HUES64 (cell line): Measurements from ENCODE around the gene TCF12.
"Not testable (repeated sequence)": the region's sequence is repeated elsewhere in the genome, so short reads cannot be mapped to it uniquely, and the experiment has no call there.

Experiments used
- H3K27ac ChIP-seq: 2 replicates; pipeline ENCODE4 v1.7.0; 2013; ENCODE audit warnings: low read depth, low read length, inconsistent platforms
- H3K27me3 ChIP-seq: 2 replicates; pipeline ENCODE4 v1.6.1; 2013; ENCODE audit warnings: mild to moderate bottlenecking, low read length; ENCODE audit not compliant: insufficient read depth
- H3K36me3 ChIP-seq: 2 replicates; pipeline ENCODE4 v1.6.1; 2013; ENCODE audit warnings: mild to moderate bottlenecking, low read length; ENCODE audit not compliant: insufficient read depth
- H3K4me1 ChIP-seq: 2 replicates; pipeline ENCODE4 v1.6.1; 2013; ENCODE audit warnings: mild to moderate bottlenecking, low read length, moderate library complexity; ENCODE audit not compliant: insufficient read depth
- H3K4me3 ChIP-seq: 2 replicates; pipeline ENCODE4 v1.5.1; 2013; ENCODE audit warnings: mild to moderate bottlenecking, low read length, moderate library complexity
- H3K9ac ChIP-seq: 2 replicates; pipeline ENCODE4 v1.6.1; 2013; ENCODE audit warnings: mild to moderate bottlenecking, low read depth, low read length
- H3K9me3 ChIP-seq: 2 replicates; pipeline ENCODE4 v1.6.1; 2013; ENCODE audit warnings: low read depth, low read length; ENCODE audit not compliant: insufficient read depth
- WGBS: fragments of 150-250, 120-280 bp; methylation state at CpG from one replicate; pipeline ENCODE4 v1.1.7; 2013; ENCODE audit warnings: missing lambda C conversion rate; 5-methylcytosine and 5-hydroxymethylcytosine counted together

TCF12 gene

GRCh38 chr15:57138349-57138788 lies 219.9 kb downstream of the TCF12 start:
- Histone ChIP-seq H3K4me1 (peaks cover 34% of the 10 kb centered on the region), H3K36me3 (no peaks in the 10 kb centered on the region), H3K27me3 (no peaks in the 10 kb centered on the region), H3K9me3 (no peaks in the 10 kb centered on the region), H3K4me3 (no peak overlapping the region), H3K9ac (no peak overlapping the region), H3K27ac (peak overlapping the region; percentile 7; the same call in 1 of the 2 replicates)
- WGBS = no CpG with 5 or more reads among the region's 1 CpG

DNA sequence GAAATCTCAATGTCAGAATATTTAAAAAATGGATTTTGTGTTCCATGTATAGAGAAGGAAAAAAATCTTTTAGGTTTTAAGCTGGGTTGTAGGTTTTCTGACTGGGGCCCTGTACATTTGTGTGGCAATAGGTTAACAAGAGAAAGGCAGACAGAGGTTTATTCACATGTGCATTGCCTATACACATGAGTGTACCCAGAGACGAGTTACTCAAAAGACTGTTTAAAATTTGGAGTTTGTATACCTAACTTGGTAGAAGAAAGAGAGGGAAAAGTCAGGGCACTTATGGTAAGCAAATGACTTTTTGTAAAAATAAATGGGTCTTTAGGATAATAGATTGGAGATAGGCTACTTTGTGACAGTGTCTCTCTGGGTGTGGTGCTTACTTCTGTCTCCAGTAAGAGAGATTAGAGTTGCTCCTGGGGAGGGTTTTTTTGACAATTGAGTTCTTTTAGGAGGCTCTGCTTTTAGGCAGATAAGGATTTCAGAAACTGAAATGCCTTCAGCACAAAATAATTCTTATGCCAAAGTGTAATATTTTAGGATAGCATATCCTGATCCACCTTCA lies 225.2 kb downstream of the TCF12 start:
- Histone ChIP-seq H3K36me3 (no peaks in the 10 kb centered on the region), H3K9me3 (no peaks in the 10 kb centered on the region), H3K27me3 (no peaks in the 10 kb centered on the region), H3K4me3 (no peak overlapping the region), H3K9ac (no peak overlapping the region), H3K4me1 (peaks cover 15% of the 10 kb centered on the region), H3K27ac (no peak overlapping the region)
- 88% methylated on average over 1 of the region's 1 CpG for WGBS

DNA sequence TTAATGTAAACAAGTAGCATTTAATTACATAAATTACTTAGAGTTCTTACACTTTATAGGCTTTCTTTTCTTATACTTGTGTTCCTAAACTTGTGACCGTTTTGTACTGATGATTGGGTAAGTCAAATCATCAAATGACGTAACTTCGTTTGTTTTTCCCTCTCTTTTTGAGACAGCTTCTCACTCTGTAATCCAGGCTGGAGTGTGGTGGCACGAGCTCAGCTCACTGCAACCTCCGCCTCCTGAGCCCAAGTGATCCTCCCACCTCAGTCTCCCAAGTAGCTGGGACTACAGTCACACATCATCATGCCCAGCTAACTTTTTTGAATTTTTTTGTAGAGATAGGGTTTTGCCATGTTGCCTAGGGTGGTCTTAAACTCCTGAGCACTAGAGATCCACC lies 226.0 kb downstream of the TCF12 start:
- H3K4me1 ChIP-seq = peaks cover 14% of the 10 kb centered on the region
- no peak overlapping the region for H3K27ac ChIP-seq
- H3K9me3 ChIP-seq = no peaks in the 10 kb centered on the region
- no peaks in the 10 kb centered on the region for H3K27me3 ChIP-seq
- no peaks in the 10 kb centered on the region for H3K36me3 ChIP-seq
- WGBS = 86% methylated on average over 5 of the region's 5 CpGs
- H3K4me3 ChIP-seq = no peak overlapping the region
- H3K9ac ChIP-seq = no peak overlapping the region

- Histone ChIP-seq H3K36me3 (peaks cover 1% of the 10 kb centered on the region; the same call in 1 of the 2 replicates), H3K9ac (0 out of 2 replicates have a peak overlapping the region, but pooled peaks have one; percentile 20), H3K4me3 (no peak overlapping the region), H3K9me3 (peaks cover 4% of the 10 kb centered on the region), H3K4me1 (peaks cover 14% of the 10 kb centered on the region), H3K27ac (no peak overlapping the region), H3K27me3 (no peaks in the 10 kb centered on the region)
- WGBS = 59% methylated on average over 4 of the region's 4 CpGs
These were observed 228.2 kb downstream of the TCF12 start for GRCh38 chr15:57146506-57147201.

DNA sequence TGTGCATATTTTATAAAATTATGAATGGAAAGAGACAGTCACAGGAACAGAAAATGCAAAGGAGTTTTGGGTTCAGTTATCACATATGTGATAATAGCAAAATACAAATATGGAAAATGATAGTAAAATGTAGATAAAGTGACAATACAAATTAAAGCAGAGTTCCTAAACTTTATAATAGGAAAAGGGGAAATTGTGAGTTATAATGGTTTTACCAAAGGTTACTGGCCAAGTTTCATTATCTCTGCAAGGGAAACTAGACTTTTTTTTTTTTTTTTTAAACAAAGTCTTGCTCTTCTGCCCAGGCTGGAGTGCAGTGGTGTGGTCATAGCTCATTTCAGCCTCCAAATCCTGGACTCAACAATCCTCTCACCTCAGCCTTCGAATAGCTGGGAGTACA lies 229.2 kb downstream of the TCF12 start:
- peaks cover 10% of the 10 kb centered on the region; the same call in 1 of the 2 replicates for H3K36me3 ChIP-seq
- WGBS = 100% methylated on average over 1 of the region's 1 CpG
- H3K27me3 ChIP-seq = no peaks in the 10 kb centered on the region
- H3K4me1 ChIP-seq = peaks cover 14% of the 10 kb centered on the region
- no peak overlapping the region for H3K9ac ChIP-seq
- H3K9me3 ChIP-seq = peaks cover 13% of the 10 kb centered on the region
- H3K4me3 ChIP-seq = no peak overlapping the region
- H3K27ac ChIP-seq = no peak overlapping the region

DNA sequence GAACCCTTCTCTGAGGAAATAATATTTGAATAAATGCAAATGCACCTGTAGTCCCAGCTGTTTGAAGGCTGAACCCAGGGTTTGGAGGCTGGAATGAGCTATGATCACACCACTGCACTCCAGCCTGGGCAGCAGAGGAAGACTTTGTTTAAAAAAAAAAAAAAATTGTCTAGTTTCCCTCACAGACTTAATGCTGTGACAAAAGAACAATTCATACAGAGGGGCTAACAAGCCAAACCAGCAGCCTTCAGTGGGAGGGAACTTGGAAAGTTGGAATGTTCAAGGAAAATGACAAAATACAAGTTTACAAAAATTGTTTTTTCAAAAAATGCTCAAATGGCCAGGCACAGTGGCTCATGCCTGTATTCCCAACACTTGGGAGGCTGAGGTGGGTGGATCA lies 229.8 kb downstream of the TCF12 start:
- H3K4me3 ChIP-seq = no peak overlapping the region
- no peak overlapping the region for H3K27ac ChIP-seq
- H3K9ac ChIP-seq = no peak overlapping the region
- H3K9me3 ChIP-seq = peaks cover 16% of the 10 kb centered on the region
- H3K4me1 ChIP-seq = peaks cover 14% of the 10 kb centered on the region
- H3K36me3 ChIP-seq = peaks cover 13% of the 10 kb centered on the region; the same call in 1 of the 2 replicates
- H3K27me3 ChIP-seq = no peaks in the 10 kb centered on the region

DNA sequence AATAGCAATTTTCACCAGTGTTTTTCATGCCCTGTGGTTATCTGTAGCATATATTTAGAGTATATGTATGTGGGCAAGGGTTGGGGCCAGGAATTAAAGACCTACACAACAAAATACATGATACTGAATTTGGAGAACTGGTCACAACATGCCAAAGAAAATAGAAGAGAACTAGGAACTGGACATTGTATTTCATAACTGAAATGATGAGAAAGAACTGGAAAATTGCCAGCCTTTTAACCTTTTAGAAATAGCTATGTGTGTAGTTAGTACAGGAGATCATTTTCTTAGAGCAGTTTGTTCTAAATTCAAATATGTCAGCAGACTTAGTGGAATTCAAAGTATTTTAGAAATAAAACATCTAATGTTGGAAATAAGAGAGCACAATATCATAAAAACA lies 230.8 kb downstream of the TCF12 start:
- Histone ChIP-seq H3K36me3 (peaks cover 13% of the 10 kb centered on the region; the same call in 1 of the 2 replicates), H3K27ac (no peak overlapping the region), H3K9me3 (peaks cover 16% of the 10 kb centered on the region), H3K4me3 (no peak overlapping the region), H3K27me3 (no peaks in the 10 kb centered on the region), H3K4me1 (peaks cover 10% of the 10 kb centered on the region), H3K9ac (no peak overlapping the region)

- WGBS = 93% methylated on average over 4 of the region's 4 CpGs
- Histone ChIP-seq H3K27me3 (no peaks in the 10 kb centered on the region), H3K4me1 (peaks cover 9% of the 10 kb centered on the region), H3K36me3 (peaks cover 13% of the 10 kb centered on the region; the same call in 1 of the 2 replicates), H3K27ac (no peak overlapping the region), H3K4me3 (no peak overlapping the region), H3K9me3 (peaks cover 16% of the 10 kb centered on the region), H3K9ac (no peak overlapping the region)
These were observed 231.8 kb downstream of the TCF12 start for GRCh38 chr15:57150066-57150865.

DNA sequence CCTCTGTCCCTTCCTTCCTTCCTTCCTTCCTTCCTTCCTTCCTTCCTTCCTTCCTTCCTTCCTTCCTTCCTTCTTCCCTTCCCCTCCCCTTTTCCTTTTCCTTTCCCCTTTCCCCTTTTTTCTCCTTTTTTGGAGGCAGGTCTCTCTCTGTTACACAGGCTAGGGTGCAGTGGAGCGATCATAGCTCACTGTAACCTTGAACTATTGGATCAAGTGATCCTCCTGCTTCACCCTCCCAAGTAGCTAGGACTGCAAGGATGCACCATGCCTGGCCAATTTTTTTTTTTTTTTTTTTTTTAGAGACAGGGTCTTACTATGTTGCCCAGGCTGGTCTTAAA lies 232.4 kb downstream of the TCF12 start:
- Histone ChIP-seq H3K9me3 (peaks cover 16% of the 10 kb centered on the region), H3K36me3 (peaks cover 13% of the 10 kb centered on the region; the same call in 1 of the 2 replicates)
- H3K9ac ChIP-seq, H3K27me3 ChIP-seq, H3K4me3 ChIP-seq, H3K4me1 ChIP-seq, H3K27ac ChIP-seq: not testable (repeated sequence)
- 97% methylated on average over 1 of the region's 1 CpG for WGBS

GRCh38 chr15:57152133-57152532 lies 233.7 kb downstream of the TCF12 start:
- no peak overlapping the region for H3K9ac ChIP-seq
- no peak overlapping the region for H3K27ac ChIP-seq
- no peak overlapping the region for H3K4me3 ChIP-seq
- WGBS = 100% methylated on average over 1 of the region's 1 CpG
- H3K36me3 ChIP-seq = peaks cover 13% of the 10 kb centered on the region; the same call in 1 of the 2 replicates
- H3K4me1 ChIP-seq = peaks cover 2% of the 10 kb centered on the region
- no peaks in the 10 kb centered on the region for H3K27me3 ChIP-seq
- peaks cover 16% of the 10 kb centered on the region for H3K9me3 ChIP-seq
